ENCODE data around the gene CLCN5. TPM values are rescaled to one million over a fixed set of nuclear protein-coding genes. Genes with fewer than 3 reads are reported as not detected.

Gene CLCN5
- total RNA-seq, 1 donor from 2014 or later = 10.4 TPM

- no peak for DNase-seq (ENCODE audit: low spot score)
Measured at GRCh38 chrX:49932791-49933190, 10.4 kb downstream of the CLCN5 start.

DNA sequence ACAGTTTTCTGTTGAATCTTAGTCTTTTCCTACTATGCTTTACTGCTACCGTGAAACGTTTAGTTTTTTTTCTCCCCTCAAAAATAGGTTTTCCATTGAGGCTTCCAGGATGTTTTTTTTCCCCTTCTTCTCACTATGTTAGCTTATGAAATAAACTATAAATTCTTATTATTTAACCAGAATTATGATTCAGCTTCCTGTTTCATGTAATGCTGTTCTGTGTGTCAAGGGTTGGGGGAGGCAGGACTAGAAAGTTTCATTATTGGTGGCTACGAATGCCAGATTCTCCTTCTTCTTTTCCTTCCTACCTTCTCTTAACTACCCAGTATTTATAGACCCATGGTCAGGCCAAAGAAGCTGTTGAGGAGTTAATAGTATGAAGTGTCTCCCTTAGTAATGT, 11.8 kb downstream of the CLCN5 start:
- no peak for DNase-seq (ENCODE audit: low spot score)

- no peak for DNase-seq (ENCODE audit: low spot score)
Measured at GRCh38 chrX:49934729-49935128, 12.3 kb downstream of the CLCN5 start.

DNA sequence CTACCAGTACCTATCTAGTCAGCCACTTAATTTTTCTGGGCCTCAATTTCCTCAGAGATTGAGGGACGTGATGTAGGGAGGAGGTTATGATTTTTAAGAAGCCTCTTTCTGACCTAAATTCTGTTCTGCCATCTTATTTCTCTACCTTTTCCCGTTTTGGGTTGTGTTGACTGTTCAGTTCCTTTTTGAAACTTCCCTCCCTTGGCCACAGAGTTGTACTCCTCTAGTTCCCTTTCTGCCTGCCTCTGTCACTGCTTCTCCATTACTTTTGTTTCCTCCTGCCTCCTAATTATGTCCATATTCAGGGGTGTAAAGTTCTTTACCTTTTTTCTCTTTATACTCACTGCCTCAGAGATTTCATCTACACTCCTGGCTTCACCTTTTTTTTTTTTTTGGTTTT, 25.4 kb downstream of the CLCN5 start:
- no peak for DNase-seq (ENCODE audit: low spot score)

- no peak for DNase-seq (ENCODE audit: low spot score)
Measured at GRCh38 chrX:49949961-49950360, 27.6 kb downstream of the CLCN5 start.

DNA sequence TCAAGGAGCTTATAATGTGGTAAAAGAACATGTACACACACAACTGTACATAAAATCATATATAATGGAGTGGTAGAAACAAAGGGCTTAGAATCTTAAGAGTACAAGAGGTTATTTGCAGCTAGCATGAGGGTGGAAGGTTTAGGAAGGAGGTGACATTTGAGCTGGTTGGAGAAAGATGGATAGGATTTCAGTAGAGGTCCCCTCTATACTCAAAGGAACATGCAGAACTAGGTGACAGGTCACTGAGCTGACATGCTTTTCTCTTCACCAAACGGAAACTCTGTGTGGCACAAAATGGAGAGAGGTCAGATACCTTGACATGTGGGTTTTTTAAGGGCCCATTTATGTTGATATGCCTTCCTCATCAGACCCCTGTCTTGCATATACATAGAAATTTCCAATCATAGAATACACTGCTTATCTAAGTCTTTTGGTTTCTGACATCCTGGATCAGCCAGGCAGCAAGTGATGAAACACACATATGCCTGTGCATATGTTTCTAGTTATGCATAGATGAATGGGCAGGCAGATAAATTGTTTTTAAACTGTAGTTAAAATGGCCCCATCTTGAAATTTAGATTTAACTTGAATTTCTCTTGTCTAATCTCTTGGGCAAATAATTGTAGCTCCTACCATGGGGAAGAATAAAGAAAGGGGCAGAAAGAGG, 29.3 kb downstream of the CLCN5 start:
- peak; percentile 7 for DNase-seq (ENCODE audit: low spot score)

DNA sequence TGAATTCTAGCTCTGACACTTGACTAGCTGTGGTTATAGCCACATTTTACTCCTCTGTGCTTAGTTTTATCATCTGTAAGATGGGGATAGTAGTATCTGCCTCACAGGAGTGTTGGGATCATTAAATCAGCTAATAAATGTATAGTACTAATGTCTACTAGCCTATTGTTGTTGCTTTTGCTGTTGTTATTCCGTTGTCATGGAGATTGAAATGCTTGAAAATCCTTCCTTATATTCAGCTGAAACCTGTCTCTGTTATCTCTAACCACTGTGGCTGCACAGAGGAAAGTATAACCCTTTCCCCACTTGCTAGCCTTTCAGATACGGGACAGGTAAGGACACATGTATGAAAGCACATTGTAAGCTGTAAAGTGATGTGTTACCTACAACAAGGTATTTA, 33.9 kb downstream of the CLCN5 start:
- no peak for DNase-seq (ENCODE audit: low spot score)

DNA sequence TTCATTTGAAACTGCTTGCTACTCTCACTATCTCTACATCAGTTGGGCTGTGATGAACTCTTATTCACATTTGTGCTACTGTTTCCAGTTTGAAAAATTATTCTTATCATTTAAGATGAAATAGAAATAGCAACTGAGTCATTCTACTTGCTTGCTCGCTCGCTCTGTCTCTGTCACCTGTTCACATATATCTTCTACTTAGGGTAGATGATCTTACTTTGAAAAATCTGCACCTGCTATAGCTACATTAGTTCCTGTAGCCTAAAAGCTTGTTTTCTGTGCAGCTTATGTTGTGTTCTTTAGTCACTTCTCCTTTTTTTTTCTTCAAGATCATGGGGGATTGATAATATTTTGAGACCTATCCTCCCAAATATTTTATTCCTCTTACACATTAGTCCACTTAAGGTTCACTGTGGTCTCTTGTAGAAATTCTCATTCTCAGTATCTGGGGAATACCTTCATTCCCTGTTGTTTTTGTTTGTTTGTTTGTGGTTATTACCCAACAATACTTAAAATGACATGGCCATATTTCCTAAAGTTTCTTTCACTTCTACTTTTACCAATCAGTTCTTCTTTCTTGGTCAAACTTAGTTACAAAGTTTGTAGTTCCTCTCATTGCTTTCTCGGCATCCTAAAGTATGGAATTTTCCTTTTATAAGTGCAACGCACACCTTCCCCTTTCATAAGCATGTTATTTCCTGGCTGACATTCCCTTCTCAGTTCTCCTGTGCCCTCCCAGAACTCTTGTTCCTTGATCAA, 36.5 kb downstream of the CLCN5 start:
- DNase-seq (ENCODE audit: low spot score) = no peak

GRCh38 chrX:49959602-49960001, 37.2 kb downstream of the CLCN5 start:
- DNase-seq (ENCODE audit: low spot score) = no peak

- DNase-seq (ENCODE audit: low spot score) = no peak
Measured at GRCh38 chrX:49960061-49960460, 37.7 kb downstream of the CLCN5 start.

DNA sequence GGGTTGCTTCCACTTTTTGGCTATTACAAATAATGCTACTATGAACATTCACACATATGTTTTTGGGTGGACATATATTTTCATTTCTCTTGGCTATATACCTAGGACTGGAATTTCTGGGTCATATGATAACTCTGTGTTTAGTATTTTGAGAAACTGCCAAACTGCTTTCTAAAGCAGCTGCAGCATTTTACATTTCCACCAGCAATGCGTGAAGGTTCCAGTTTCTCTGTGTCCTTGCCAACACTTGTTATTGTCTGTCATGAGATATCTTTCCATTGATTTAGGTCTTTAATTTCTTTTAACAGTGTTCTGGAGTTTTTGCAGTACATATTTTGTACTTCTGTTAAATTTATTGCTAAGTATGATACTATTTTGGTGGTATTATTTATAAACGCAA, 48.3 kb downstream of the CLCN5 start:
- DNase-seq (ENCODE audit: low spot score) = no peak

DNA sequence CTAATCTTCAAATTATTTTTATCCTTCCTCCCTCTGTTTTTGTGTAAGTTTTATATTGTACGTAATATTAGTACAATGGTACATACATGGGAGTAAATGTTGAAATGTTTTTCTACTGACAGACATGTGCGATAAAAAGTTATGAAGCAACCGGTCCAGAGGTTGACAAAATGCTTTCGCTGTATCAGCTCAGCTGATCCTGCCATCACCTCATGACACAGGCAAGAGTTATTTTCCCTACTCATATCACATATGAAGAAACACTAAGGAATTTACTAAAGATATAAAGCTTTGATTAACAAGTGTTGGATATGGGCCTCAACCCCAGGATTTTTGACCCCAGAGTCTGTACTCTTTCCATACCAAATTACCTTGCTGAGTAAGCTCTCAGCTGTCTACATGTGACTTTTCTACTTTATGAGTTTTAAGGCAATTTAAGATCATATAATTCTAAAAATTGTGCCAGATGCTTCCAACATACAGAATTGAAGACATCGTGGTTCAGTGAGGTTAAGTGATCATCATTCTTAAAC, 50.0 kb downstream of the CLCN5 start:
- no peak for DNase-seq (ENCODE audit: low spot score)

- no peak for DNase-seq (ENCODE audit: low spot score)
Measured at GRCh38 chrX:49976682-49977197, 54.3 kb downstream of the CLCN5 start.

- DNase-seq (ENCODE audit: low spot score) = no peak
Measured at GRCh38 chrX:49977319-49978090, 55.1 kb downstream of the CLCN5 start.

DNA sequence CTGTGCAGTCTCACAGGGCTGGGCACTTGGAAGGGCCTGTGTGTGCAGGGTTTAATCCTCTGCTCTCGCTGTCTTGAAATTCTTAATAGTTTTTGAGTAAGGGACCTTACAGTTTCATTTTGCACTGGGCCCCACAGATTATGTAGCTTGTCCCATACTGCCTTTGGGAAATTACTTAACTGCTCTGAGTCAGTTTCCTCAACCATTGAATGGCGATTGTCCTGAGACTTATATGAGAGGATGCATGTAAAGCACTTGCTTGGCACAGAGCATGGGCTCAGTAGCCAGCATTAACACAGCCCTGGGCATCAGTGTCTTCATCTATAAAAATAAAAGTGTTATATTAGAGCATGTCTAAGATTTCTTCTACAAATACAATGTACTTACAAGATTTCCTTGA, 55.8 kb downstream of the CLCN5 start:
- DNase-seq (ENCODE audit: low spot score) = no peak

DNA sequence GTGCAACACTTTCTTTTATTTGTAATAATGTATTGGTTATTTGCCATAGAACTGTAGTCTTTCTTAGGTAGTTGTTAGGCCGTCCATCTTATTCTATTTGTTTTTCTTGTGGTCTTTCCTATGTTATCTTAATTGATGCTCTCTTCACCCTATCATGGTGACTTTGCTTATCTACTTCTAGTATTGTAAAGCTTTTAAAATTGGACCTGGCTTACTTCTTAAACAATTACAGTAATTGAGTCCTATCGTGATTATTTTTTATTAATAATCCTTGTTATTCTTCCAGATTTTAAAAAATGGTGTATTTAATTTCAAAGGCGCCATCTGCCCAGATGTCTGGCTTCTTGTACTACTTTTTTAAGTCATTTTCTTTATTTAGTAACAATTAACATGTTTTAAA, 63.7 kb downstream of the CLCN5 start:
- DNase-seq (ENCODE audit: low spot score) = no peak

- no peak for DNase-seq (ENCODE audit: low spot score)
Measured at GRCh38 chrX:49987651-49988050, 65.3 kb downstream of the CLCN5 start.

GRCh38 chrX:49988143-49988542, 65.7 kb downstream of the CLCN5 start:
- DNase-seq (ENCODE audit: low spot score) = peak; percentile 26

GRCh38 chrX:49991758-49992157, 69.4 kb downstream of the CLCN5 start:
- no peak for DNase-seq (ENCODE audit: low spot score)

GRCh38 chrX:49992853-49993252, 70.5 kb downstream of the CLCN5 start:
- DNase-seq (ENCODE audit: low spot score) = no peak

DNA sequence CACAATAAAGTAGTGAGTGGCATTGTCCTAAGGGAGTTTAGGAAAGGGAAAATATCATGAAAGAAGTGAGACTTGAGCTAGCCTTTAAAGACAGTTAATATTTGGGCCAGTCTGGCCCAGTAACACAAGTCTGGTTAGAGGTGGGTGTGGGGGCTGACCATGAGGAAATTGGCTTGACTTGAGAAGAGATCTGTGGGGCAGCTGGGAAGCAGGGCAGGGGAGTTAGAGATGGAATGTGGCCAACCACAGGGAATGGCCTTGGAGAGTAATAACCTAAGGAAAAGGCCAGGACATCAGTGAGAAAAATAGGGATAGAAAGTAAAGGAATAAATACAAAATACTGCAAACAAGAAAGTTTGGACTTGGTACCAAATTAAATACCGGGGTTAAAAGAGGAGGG, 71.3 kb downstream of the CLCN5 start:
- no peak for DNase-seq (ENCODE audit: low spot score)

DNA sequence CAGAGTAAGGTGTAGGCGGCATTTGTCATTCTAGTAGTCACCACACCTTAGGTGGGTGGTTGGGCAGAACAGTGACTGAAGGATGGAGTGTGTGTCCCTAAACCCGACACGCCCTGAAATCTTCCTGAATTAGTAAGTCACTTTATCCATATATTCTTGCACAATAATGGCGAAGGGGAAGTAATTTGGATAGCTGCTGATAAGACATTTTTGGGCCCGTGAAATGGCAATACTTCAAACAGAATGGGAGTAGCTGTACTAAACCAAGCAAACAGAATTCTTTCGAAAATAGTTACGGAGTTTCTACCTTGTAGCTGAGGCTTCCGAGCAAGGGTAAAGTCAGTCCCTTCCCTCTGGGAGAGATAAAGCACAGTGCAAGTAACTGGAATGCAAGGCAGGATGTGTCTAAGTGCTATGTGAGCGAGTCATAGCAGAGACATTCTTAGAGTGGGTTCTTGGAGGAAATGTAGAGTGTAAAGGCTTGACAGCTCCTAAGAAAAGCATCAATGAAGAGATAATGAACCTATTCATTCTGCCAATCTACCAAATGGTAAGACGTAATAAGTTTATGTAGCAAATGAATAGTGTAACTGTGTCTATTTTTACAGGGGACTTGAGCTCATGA, 72.8 kb downstream of the CLCN5 start:
- no peak for DNase-seq (ENCODE audit: low spot score)

Data from umbilical cord (tissue), 2 donors.